Measurements from ENCODE around the gene NR1H3. TPM values are rescaled to one million over a fixed set of nuclear protein-coding genes. Genes with fewer than 3 reads are reported as not detected.
A peak's percentile ranks its signal among the peaks of the same experiment; 100 is the strongest.

Gene NR1H3
- polyA plus RNA-seq, 1 of the 3 experiments (the other 2 are of a cell fraction), result 7.3 TPM

DNA sequence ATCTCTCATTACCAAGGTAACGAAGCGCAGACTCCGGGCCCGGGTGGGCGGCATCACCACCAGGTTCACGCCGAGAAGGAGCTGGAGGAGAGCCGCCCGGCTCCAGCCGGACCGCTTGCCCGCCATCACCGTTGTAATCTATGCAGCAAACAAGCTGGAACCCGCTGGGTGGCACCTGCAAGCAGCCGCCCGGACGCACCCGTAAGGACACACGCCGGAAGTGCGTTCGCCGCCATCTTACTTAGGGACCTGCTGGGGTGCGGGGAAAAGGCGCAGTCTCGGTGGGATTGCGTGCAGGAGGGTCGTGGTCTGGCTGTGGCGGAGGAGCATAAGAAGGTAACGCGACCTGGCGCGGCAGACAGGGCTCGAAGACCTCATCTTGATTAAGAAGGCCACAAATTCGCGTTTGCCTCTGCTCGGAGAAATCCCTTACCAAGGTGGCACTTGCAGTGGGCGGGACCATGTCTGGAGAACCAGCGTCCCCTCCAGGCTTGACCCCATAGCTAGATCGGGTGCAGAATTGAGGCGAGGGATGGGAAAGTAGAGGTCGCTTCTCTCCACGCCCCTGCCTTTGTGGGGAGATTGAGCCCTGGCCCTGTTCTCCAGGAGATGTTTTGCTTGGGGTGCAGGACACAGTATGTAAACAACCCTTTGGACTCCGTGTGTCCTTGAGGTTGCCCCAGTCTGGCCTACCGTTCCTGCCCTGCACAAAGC is 9.0 kb upstream of the NR1H3 start, which contains the start of gene ACP2:
Gene ACP2 (minus strand): TSS at position 151 of the 714 bp plus-strand sequence. CDS start 25 bp downstream, at position 126.
- peaks cover 19% of the 10 kb centered on the region for H3K79me2 ChIP-seq (ENCODE audit: insufficient read depth)
- peaks cover 4 to 11% of the 10 kb centered on the region in 2 experiments for H3K36me3 ChIP-seq (replicated peaks in 1 of 2; ENCODE audit: control insufficient read depth in 1 of 2, insufficient read depth in 2 of 2, low read length in 1 of 2)
- peak within 1 kb of the TSS; percentile 92 for H2AFZ ChIP-seq (ENCODE audit: low read depth)
- CTCF ChIA-PET, result interaction anchor here (0.7 to 4.2 kb wide), 16 partner anchors 10 to 144 kb away, joined by 3 to 38 read pairs (median 4); partner anchors contain the start of genes ARFGAP2, DDB2, NR1H3 and PACSIN3
- DNase-seq, result peak; percentile 89
- peak within 1 kb of the TSS; percentile 88 for H3K4me2 ChIP-seq
- no peaks in the 10 kb centered on the region for H3K27me3 ChIP-seq (ENCODE audit: insufficient read depth)
- no peaks in the 10 kb centered on the region for H3K9me2 ChIP-seq
- H3K27ac ChIP-seq (ENCODE audit: low read depth in 2 of 2, low read length in 1 of 2), result peak within 1 kb of the TSS; percentile 63 to 96
- H3K4me1 ChIP-seq (ENCODE audit: control insufficient read depth in 1 of 2, insufficient read depth in 2 of 2, low read depth in 1 of 2, low read length in 1 of 2), result peaks cover 8 to 15% of the 10 kb centered on the region in 2 experiments
- under 1% methylated on average over 36 of the region's 45 CpGs for WGBS (ENCODE audit: low lambda C conversion rate)
- peak within 1 kb of the TSS; percentile 75 to 92 for H3K4me3 ChIP-seq (ENCODE audit: low read depth in 2 of 2, low read length in 1 of 2)
- no peaks in the 10 kb centered on the region for H4K20me1 ChIP-seq (ENCODE audit: insufficient read depth)
- POLR2A ChIA-PET, result interaction anchor here (0.6 to 3.4 kb wide), 17 partner anchors 9 to 312 kb away, joined by 3 to 48 read pairs (median 5); partner anchors contain the start of genes ARFGAP2, CSTPP1, DDB2 and PACSIN3
- no peaks in the 10 kb centered on the region for H3F3A ChIP-seq (replicated peaks; ENCODE audit: insufficient read depth)
- H3K9me3 ChIP-seq, result no peaks in the 10 kb centered on the region
- peak within 1 kb of the TSS; percentile 92 for H3K9ac ChIP-seq
- TF ChIP-seq RXRA (IDR thresholded peaks at IDR 0.05; ENCODE audit: borderline replicate concordance, low read depth) (no peak), NRF1 (IDR thresholded peaks at IDR 0.05; ENCODE audit: low read depth, low read length) (no peak), RCOR1 (IDR thresholded peaks at IDR 0.05; ENCODE audit: low read length) (no peak; the same call in 1 of the 2 replicates), POLR2AphosphoS5 (IDR thresholded peaks at IDR 0.05; ENCODE audit: low read depth, low read length) (peak; percentile 88), YY1 (IDR thresholded peaks at IDR 0.05; ENCODE audit: low read depth) (peak; percentile 100), EP300 (IDR thresholded peaks at IDR 0.05; ENCODE audit: borderline replicate concordance in 1 of 2, low read depth in 1 of 2, low read length in 1 of 2) (no peak), NFIC (IDR thresholded peaks at IDR 0.05; ENCODE audit: borderline replicate concordance) (no peak), CHD2 (IDR thresholded peaks at IDR 0.05; ENCODE audit: low read length, partially characterized antibody) (peak; percentile 90), JUND (IDR thresholded peaks at IDR 0.05) (no peak), FOXJ3 (CRISPR knock-in tag; IDR thresholded peaks at IDR 0.05) (no peak), EZH2phosphoT487 (IDR thresholded peaks at IDR 0.05; ENCODE audit: borderline replicate concordance, low read depth) (no peak), TEAD4 (IDR thresholded peaks at IDR 0.05; ENCODE audit: borderline replicate concordance, insufficient read depth) (no peak), ELF1 (IDR thresholded peaks at IDR 0.05) (0 out of 2 replicates have a peak, but pooled peaks have one; percentile 61)
- TF ChIP-seq, protein P1, sequence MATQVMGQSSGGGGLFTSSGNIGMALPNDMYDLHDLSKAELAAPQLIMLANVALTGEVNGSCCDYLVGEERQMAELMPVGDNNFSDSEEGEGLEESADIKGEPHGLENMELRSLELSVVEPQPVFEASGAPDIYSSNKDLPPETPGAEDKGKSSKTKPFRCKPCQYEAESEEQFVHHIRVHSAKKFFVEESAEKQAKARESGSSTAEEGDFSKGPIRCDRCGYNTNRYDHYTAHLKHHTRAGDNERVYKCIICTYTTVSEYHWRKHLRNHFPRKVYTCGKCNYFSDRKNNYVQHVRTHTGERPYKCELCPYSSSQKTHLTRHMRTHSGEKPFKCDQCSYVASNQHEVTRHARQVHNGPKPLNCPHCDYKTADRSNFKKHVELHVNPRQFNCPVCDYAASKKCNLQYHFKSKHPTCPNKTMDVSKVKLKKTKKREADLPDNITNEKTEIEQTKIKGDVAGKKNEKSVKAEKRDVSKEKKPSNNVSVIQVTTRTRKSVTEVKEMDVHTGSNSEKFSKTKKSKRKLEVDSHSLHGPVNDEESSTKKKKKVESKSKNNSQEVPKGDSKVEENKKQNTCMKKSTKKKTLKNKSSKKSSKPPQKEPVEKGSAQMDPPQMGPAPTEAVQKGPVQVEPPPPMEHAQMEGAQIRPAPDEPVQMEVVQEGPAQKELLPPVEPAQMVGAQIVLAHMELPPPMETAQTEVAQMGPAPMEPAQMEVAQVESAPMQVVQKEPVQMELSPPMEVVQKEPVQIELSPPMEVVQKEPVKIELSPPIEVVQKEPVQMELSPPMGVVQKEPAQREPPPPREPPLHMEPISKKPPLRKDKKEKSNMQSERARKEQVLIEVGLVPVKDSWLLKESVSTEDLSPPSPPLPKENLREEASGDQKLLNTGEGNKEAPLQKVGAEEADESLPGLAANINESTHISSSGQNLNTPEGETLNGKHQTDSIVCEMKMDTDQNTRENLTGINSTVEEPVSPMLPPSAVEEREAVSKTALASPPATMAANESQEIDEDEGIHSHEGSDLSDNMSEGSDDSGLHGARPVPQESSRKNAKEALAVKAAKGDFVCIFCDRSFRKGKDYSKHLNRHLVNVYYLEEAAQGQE (IDR thresholded peaks at IDR 0.05; ENCODE audit: low read depth, low read length), result peak; percentile 73
- TF ChIP-seq, protein P2, sequence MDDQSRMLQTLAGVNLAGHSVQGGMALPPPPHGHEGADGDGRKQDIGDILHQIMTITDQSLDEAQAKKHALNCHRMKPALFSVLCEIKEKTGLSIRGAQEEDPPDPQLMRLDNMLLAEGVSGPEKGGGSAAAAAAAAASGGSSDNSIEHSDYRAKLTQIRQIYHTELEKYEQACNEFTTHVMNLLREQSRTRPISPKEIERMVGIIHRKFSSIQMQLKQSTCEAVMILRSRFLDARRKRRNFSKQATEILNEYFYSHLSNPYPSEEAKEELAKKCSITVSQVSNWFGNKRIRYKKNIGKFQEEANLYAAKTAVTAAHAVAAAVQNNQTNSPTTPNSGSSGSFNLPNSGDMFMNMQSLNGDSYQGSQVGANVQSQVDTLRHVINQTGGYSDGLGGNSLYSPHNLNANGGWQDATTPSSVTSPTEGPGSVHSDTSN (IDR thresholded peaks at IDR 0.05), result no peak; the same call in 1 of the 2 replicates
- TF ChIP-seq, protein P3, sequence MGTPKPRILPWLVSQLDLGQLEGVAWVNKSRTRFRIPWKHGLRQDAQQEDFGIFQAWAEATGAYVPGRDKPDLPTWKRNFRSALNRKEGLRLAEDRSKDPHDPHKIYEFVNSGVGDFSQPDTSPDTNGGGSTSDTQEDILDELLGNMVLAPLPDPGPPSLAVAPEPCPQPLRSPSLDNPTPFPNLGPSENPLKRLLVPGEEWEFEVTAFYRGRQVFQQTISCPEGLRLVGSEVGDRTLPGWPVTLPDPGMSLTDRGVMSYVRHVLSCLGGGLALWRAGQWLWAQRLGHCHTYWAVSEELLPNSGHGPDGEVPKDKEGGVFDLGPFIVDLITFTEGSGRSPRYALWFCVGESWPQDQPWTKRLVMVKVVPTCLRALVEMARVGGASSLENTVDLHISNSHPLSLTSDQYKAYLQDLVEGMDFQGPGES (IDR thresholded peaks at IDR 0.05; ENCODE audit: low read depth, low read length), result peak; percentile 48; the same call in 1 of the 2 replicates
- TF ChIP-seq, protein P4, sequence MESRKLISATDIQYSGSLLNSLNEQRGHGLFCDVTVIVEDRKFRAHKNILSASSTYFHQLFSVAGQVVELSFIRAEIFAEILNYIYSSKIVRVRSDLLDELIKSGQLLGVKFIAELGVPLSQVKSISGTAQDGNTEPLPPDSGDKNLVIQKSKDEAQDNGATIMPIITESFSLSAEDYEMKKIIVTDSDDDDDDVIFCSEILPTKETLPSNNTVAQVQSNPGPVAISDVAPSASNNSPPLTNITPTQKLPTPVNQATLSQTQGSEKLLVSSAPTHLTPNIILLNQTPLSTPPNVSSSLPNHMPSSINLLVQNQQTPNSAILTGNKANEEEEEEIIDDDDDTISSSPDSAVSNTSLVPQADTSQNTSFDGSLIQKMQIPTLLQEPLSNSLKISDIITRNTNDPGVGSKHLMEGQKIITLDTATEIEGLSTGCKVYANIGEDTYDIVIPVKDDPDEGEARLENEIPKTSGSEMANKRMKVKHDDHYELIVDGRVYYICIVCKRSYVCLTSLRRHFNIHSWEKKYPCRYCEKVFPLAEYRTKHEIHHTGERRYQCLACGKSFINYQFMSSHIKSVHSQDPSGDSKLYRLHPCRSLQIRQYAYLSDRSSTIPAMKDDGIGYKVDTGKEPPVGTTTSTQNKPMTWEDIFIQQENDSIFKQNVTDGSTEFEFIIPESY (IDR thresholded peaks at IDR 0.05; ENCODE audit: borderline replicate concordance, low read depth), result no peak
- TF ChIP-seq, protein P5, sequence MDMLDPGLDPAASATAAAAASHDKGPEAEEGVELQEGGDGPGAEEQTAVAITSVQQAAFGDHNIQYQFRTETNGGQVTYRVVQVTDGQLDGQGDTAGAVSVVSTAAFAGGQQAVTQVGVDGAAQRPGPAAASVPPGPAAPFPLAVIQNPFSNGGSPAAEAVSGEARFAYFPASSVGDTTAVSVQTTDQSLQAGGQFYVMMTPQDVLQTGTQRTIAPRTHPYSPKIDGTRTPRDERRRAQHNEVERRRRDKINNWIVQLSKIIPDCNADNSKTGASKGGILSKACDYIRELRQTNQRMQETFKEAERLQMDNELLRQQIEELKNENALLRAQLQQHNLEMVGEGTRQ (IDR thresholded peaks at IDR 0.05; ENCODE audit: borderline replicate concordance, low read depth, low read length), result no peak
- TF ChIP-seq, protein P6, sequence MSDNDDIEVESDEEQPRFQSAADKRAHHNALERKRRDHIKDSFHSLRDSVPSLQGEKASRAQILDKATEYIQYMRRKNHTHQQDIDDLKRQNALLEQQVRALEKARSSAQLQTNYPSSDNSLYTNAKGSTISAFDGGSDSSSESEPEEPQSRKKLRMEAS (IDR thresholded peaks at IDR 0.05; ENCODE audit: low read depth), result peak; percentile 87
- TF ChIP-seq, protein P7, sequence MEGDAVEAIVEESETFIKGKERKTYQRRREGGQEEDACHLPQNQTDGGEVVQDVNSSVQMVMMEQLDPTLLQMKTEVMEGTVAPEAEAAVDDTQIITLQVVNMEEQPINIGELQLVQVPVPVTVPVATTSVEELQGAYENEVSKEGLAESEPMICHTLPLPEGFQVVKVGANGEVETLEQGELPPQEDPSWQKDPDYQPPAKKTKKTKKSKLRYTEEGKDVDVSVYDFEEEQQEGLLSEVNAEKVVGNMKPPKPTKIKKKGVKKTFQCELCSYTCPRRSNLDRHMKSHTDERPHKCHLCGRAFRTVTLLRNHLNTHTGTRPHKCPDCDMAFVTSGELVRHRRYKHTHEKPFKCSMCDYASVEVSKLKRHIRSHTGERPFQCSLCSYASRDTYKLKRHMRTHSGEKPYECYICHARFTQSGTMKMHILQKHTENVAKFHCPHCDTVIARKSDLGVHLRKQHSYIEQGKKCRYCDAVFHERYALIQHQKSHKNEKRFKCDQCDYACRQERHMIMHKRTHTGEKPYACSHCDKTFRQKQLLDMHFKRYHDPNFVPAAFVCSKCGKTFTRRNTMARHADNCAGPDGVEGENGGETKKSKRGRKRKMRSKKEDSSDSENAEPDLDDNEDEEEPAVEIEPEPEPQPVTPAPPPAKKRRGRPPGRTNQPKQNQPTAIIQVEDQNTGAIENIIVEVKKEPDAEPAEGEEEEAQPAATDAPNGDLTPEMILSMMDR (IDR thresholded peaks at IDR 0.05), result peak; percentile 49

Measured in SK-N-SH (cell line).